IPS-11a (cell line): Measurements from ENCODE around the gene MAST1.
"Not testable (repeated sequence)": the region's sequence is repeated elsewhere in the genome, so short reads cannot be mapped to it uniquely, and the experiment has no call there.

Experiments used
- H3K4me3 ChIP-seq: one replicate; pipeline ENCODE4 v1.5.1; 2013; ENCODE audit warnings: low read depth, low read length, control low read depth

MAST1 gene

GRCh38 chr19:12838182-12838885, at the start of gene MAST1:
MAST1 (plus strand) TSS chr19:12838515; CDS start chr19:12838573, 58 bp downstream.
- peak within 1 kb of the TSS; percentile 56 for H3K4me3 ChIP-seq

DNA sequence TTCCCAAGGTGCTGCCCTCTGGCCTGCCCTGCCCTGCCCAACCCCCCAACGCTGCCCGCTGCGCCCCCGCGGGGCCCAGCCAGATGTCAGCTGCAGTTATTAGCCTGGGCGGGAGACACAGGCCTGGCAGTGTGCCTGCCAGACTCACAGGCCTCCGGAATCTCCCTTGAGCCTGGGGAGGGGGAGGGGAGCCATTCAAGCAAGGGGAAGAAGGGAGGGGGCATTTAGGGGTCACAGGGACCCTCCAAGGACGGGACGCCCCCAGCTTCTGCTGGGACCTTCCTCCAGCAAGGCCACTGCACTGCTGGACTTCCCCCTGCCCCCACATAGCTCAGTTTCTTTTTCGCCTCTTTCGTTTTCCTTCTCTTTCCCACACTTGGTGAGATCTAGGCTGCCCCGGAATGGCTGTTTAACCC, 49.6 kb upstream of the MAST1 start:
- H3K4me3 ChIP-seq: no peak overlapping the region

- H3K4me3 ChIP-seq: peak overlapping the region; percentile 35
These were observed 49.0 kb upstream of the MAST1 start for GRCh38 chr19:12789098-12789903.

- H3K4me3 ChIP-seq: peak overlapping the region; percentile 5
These were observed 48.3 kb upstream of the MAST1 start for GRCh38 chr19:12789904-12790619.

- H3K4me3 ChIP-seq: peak overlapping the region; percentile 69
These were observed 47.5 kb upstream of the MAST1 start for GRCh38 chr19:12790628-12791344.

DNA sequence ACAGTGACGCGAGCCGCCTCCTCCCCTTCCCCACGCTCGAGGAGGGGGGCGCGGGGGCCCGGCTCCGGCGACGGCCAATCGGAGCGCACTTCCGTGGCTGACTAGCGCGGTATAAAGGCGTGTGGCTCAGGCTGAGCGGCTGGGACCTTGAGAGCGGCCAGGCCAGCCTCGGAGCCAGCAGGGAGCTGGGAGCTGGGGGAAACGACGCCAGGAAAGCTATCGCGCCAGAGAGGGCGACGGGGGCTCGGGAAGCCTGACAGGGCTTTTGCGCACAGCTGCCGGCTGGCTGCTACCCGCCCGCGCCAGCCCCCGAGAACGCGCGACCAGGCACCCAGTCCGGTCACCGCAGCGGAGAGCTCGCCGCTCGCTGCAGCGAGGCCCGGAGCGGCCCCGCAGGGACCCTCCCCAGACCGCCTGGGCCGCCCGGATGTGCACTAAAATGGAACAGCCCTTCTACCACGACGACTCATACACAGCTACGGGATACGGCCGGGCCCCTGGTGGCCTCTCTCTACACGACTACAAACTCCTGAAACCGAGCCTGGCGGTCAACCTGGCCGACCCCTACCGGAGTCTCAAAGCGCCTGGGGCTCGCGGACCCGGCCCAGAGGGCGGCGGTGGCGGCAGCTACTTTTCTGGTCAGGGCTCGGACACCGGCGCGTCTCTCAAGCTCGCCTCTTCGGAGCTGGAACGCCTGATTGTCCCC, 46.8 kb upstream of the MAST1 start, which contains the start of gene JUNB:
TSS of gene JUNB (plus strand) at position 142 of the 706 bp plus-strand sequence. CDS start at position 428, 286 bp downstream.
- H3K4me3 ChIP-seq: peak within 1 kb of the TSS; percentile 69

DNA sequence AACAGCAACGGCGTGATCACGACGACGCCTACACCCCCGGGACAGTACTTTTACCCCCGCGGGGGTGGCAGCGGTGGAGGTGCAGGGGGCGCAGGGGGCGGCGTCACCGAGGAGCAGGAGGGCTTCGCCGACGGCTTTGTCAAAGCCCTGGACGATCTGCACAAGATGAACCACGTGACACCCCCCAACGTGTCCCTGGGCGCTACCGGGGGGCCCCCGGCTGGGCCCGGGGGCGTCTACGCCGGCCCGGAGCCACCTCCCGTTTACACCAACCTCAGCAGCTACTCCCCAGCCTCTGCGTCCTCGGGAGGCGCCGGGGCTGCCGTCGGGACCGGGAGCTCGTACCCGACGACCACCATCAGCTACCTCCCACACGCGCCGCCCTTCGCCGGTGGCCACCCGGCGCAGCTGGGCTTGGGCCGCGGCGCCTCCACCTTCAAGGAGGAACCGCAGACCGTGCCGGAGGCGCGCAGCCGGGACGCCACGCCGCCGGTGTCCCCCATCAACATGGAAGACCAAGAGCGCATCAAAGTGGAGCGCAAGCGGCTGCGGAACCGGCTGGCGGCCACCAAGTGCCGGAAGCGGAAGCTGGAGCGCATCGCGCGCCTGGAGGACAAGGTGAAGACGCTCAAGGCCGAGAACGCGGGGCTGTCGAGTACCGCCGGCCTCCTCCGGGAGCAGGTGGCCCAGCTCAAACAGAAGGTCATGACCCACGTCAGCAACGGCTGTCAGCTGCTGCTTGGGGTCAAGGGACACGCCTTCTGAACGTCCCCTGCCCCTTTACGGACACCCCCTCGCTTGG, 46.1 kb upstream of the MAST1 start:
- peak overlapping the region; percentile 69 for H3K4me3 ChIP-seq

DNA sequence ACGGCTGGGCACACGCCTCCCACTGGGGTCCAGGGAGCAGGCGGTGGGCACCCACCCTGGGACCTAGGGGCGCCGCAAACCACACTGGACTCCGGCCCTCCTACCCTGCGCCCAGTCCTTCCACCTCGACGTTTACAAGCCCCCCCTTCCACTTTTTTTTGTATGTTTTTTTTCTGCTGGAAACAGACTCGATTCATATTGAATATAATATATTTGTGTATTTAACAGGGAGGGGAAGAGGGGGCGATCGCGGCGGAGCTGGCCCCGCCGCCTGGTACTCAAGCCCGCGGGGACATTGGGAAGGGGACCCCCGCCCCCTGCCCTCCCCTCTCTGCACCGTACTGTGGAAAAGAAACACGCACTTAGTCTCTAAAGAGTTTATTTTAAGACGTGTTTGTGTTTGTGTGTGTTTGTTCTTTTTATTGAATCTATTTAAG, 45.4 kb upstream of the MAST1 start:
- peak overlapping the region; percentile 69 for H3K4me3 ChIP-seq

GRCh38 chr19:12793290-12794195, 44.8 kb upstream of the MAST1 start:
- H3K4me3 ChIP-seq: peak overlapping the region; percentile 69

DNA sequence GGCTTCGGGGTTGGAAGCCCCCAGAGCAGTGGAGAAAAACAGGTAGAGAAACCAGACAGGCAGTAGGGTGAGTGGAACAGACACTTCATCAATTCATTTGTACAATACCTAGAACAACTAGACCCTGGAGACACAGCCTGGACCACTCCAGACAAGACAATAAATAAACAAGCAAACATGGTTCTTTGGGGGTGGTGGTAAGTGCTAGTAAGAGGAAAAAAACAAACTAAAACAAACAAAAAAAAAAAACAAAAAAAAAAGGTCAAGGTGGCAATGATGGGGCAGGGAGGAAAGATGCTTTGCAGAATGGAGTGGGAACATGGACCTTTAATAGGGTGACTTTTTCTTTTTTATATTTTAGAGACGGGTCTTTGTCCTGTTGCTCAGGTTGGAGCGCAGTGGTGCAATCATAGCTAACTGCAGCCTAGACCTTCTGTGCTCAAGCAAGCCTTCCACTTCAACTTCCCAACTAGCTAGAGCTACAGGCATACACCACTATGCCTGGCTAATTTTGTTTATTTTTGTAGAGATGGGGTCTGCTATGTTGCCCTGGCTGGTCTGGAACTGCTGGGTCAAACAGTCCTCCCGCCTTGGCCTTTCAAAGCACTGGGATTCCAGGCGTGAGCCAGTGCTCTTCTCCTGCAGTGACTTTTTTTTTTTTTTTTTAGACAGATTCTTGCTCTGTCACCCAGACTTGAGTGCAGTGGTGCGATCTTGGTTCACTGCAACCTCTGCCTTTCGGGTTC, 43.9 kb upstream of the MAST1 start:
- H3K4me3 ChIP-seq: peak overlapping the region; percentile 69

DNA sequence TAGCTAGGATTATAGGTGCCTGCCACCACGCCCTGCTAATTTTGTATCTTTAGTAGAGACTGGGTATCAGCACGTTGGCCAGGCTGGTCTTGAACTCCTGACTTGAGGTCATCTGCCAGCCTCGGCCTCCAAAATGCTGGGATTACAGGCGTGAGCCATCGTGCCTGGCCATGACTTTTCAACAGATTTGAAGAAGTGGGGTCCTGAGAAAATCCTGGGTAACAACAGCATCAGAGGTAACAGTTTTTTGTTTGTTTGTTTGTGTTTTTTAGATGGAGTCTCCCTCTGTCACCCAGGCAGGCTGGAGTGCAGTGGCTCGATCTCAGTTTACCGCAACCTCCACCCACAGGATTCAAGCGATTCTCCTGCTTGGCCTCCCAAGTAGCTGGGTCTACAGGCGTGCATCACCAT, 43.3 kb upstream of the MAST1 start:
- no peak overlapping the region for H3K4me3 ChIP-seq

- H3K4me3 ChIP-seq: no peak overlapping the region
These were observed 41.9 kb upstream of the MAST1 start for GRCh38 chr19:12796146-12797071.

DNA sequence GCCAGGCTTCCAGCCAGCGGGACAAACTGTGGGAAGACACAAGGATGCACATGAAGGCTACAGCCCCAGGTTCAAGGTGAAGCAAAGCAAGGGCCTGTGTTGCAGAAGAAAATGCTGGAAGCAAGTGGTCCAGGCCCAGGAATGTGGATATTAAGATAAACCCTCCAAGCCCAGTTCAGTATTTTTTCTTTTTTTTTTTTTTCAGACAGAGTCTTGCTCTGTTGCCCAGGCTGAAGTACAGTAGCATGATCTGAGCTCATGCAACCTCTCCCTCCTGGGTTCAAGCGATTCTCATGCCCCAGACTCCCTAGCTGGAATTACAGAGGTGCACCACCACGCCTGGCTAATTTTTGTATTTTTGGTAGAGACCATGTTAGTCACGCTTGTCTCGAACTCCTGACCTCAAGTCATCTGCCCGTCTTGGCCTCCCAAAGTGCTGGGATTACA, 41.2 kb upstream of the MAST1 start:
- H3K4me3 ChIP-seq: no peak overlapping the region

GRCh38 chr19:12797607-12798006, 40.7 kb upstream of the MAST1 start:
- H3K4me3 ChIP-seq: not testable (repeated sequence)

DNA sequence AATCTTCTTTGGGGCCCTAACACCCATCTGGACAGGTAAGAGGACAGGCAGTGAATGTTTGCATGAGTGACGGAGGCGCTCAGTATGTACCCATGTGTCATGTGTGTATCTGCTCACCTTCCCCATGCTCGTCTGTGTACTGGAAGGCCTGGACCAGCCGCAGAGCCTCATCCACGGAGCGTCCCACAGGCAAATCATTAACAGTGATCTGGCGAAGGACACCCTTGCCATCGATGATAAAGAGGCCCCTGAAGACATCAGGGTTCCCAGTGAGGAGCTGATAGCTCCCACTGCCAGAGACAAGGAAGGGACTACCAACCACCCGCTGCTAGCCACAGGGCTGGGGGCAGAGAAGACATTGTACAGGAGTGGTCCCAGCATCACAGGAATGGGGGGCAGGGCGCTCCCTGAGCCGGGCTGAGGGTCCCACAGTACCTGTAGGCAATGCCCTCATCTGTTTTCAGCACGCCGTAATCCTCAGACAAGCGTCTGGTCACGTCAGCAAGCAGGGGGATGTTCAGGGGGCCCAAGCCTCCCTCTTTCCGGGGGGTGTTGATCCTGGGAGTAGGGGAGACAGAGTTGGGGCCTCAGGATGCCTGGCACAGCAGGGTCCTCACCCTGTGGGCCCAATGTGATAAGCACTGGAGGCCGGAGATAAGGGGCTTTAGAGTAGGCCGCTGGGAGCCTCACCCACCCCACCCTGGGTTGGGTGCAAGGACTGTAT, 38.4 kb upstream of the MAST1 start:
- H3K4me3 ChIP-seq: no peak overlapping the region

GRCh38 chr19:12800466-12800770, 37.9 kb upstream of the MAST1 start:
- H3K4me3 ChIP-seq: peak overlapping the region; percentile 93
